ENCODE results near the gene PIP4K2C. TPM values are rescaled to one million over a fixed set of nuclear protein-coding genes. Genes with fewer than 3 reads are reported as not detected.

Gene PIP4K2C
- 10 to 100 TPM in 9 of 10 donors, 1 to 10 TPM in 1; 9.6 to 17.2 (median 14.7) TPM for total RNA-seq
- 10 to 100 TPM in 1 of 2 donors, 1 to 10 TPM in 1; 5.8 to 13.6 TPM for polyA plus RNA-seq
- long read RNA-seq, donor 1, transcript PIP4K2C-201 (10 exons, 2,924 nt) = major isoform, 9 of 15 reads
- long read RNA-seq, donor 1, partial matches to known transcripts = 1 of 15 reads
- long read RNA-seq, donor 1, other reads (novel, unspliced or antisense) = 5 of 15 reads
- long read RNA-seq, donor 2, transcript PIP4K2C-201 (10 exons, 2,924 nt) = major isoform, 16 of 21 reads
- long read RNA-seq, donor 2, partial matches to known transcripts = 3 of 21 reads
- long read RNA-seq, donor 2, other reads (novel, unspliced or antisense) = 2 of 21 reads
- long read RNA-seq, donor 3, transcript PIP4K2C-201 (10 exons, 2,924 nt) = major isoform, 13 of 16 reads
- long read RNA-seq, donor 3, partial matches to known transcripts = 1 of 16 reads
- long read RNA-seq, donor 3, other reads (novel, unspliced or antisense) = 1 of 16 reads

GRCh38 chr12:57590864-57591781 lies at the start of gene PIP4K2C:
Gene PIP4K2C (plus strand): TSS chr12:57591192. CDS start chr12:57591290, 98 bp downstream.
- DNase-seq = peak; percentile 73 to 77
- Histone ChIP-seq H3K9me3 (no peaks in the 10 kb centered on the region), H3K4me3 (peak within 1 kb of the TSS; percentile 59 to 95 (median 82)), H3K27ac (peak within 1 kb of the TSS in 9 of 10 donors; percentile 65 to 87 (median 77)), H3K4me1 (peaks cover 0 to 21% (median 14%) of the 10 kb centered on the region in 9 donors), H3K27me3 (peaks cover 0 to 22% (median 7%) of the 10 kb centered on the region in 7 donors), H3K36me3 (peaks cover 0 to 25% (median 13%) of the 10 kb centered on the region in 9 donors)
- no peak for TF ChIP-seq CTCF (IDR thresholded peaks at IDR 0.05)
- intact Hi-C loops (cut with DNase I) = loop anchor here in 1 of 10 donors (2.0 kb wide), 1 partner anchor 14 kb away; the partner anchor contains the start of gene DTX3
- peak; percentile 97 to 99 (median 98) for ATAC-seq
- 1% methylated on average over 67 to 69 of the region's 69 CpGs for WGBS, 2 donors

DNA sequence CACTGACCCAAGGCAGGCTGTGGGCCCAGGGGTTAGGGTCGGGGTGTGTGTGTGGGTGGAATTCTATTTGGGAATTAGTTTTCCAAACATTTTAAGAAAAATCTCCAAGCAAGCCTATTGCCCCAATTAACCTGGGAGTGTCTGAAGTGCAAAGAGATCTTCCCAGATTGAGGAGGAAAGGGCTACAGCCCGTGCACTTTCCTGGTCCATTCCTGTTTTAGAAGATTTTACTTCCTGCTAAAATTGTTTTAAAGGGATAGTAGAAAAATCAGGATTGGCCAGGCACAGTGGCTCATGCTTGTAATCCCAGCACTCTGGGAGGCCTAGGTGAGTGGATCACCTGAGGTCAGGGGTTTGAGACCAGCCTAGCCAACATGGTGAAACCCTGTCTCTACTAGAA lies 49.3 kb upstream of the PIP4K2C start:
- DNase-seq = no peak
- Histone ChIP-seq H3K27ac (no peak overlapping the region), H3K36me3 (peaks cover 0 to 62% (median 8%) of the 10 kb centered on the region in 9 donors), H3K27me3 (no peaks in the 10 kb centered on the region), H3K4me3 (no peak overlapping the region), H3K4me1 (peaks cover 9 to 32% (median 28%) of the 10 kb centered on the region in 9 donors), H3K9me3 (no peaks in the 10 kb centered on the region)
- intact Hi-C loops (cut with DNase I) = no loop called here
- ATAC-seq = no peak
- 70 to 86% methylated on average over 2 of the region's 2 CpGs for WGBS, 2 donors
- TF ChIP-seq CTCF (IDR thresholded peaks at IDR 0.05) = no peak

DNA sequence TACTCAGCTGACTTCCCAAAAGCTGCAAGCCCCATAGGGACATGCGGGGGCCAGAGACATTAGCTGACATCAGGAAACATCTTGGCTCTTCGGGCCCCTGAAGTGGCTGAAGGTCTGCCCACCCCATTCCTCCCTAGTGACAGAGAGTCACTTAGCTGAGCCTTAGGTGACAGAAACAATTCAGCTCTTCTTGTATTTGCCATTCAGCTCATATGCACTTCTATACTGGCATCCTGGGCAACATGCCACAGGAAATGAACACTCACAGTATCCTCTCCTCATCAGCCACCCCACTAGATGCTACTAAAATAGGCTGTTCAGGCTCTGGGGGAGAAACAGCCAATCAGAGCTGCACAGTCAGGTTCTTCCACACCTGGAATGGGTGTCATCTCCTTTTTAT lies 47.4 kb upstream of the PIP4K2C start:
- Histone ChIP-seq H3K36me3 (peaks cover 0 to 44% (median 8%) of the 10 kb centered on the region in 9 donors), H3K4me1 (peaks cover 9 to 36% (median 31%) of the 10 kb centered on the region in 9 donors), H3K27me3 (peaks cover 0 to 11% (median 7%) of the 10 kb centered on the region in 7 donors), H3K27ac (peak overlapping the region in 1 of 10 donors; percentile 23), H3K4me3 (no peak overlapping the region), H3K9me3 (no peaks in the 10 kb centered on the region)
- no peak for TF ChIP-seq CTCF (IDR thresholded peaks at IDR 0.05)
- DNase-seq (no peak), ATAC-seq (no peak)
- intact Hi-C loops (cut with DNase I) = no loop called here
- 59 to 66% methylated on average over 2 of the region's 2 CpGs for WGBS, 2 donors

All from heart right ventricle (tissue), 16 donors.